GM23338 (cell line): ENCODE measurements around the gene EARS2.

Source experiments
- CREB1 ChIP-seq: fragments of 250-450 bp; sonication (Bioruptor Pico); IDR thresholded peaks from 2 replicates; pipeline ENCODE4 v1.5.0; 2020; ENCODE audit warnings: low read depth, mild to moderate bottlenecking, moderate library complexity
- EZH2 ChIP-seq: fragments of 200-600 bp; sonication (generic); IDR thresholded peaks from one replicate; pipeline ENCODE4 v1.8.0; 2017; ENCODE audit warnings: antibody characterized with exemption, mild to moderate bottlenecking, low read depth; ENCODE audit not compliant: unreplicated experiment
- EZH2phosphoT487 ChIP-seq: fragments of 200-600 bp; sonication (generic); IDR thresholded peaks from one replicate; pipeline ENCODE4 v1.8.1; 2018; ENCODE audit warnings: antibody characterized with exemption; ENCODE audit not compliant: unreplicated experiment
- JUNB ChIP-seq: IDR thresholded peaks from one replicate; pipeline ENCODE4 v1.6.1; 2016; ENCODE audit warnings: antibody characterized with exemption; ENCODE audit not compliant: unreplicated experiment
- POLR2AphosphoS5 ChIP-seq: IDR thresholded peaks from 2 replicates; pipeline ENCODE4 v1.6.1; 2016; ENCODE audit warnings: antibody characterized with exemption, low read depth
- ZNF114 ChIP-seq: fragments of 250-450 bp; sonication (Bioruptor Pico); IDR thresholded peaks from 2 replicates; pipeline ENCODE4 v1.5.0; 2020; ENCODE audit warnings: mild to moderate bottlenecking, moderate library complexity
- ZNF331 ChIP-seq: fragments of 250-450 bp; sonication (Bioruptor Pico); IDR thresholded peaks from 2 replicates; pipeline ENCODE4 v1.5.0; 2020; ENCODE audit warnings: low read depth, mild to moderate bottlenecking, moderate library complexity
- TF ChIP-seq, protein P1 (sequence below), 2 experiments: fragments of 200-600 bp in 1 of 2; sonication (generic) in 1 of 2; conservative IDR thresholded peaks; 2 replicates each; pipeline versions ENCODE4 v1.5.1 to v1.6.1; 2016 to 2017; ENCODE audit warnings: antibody characterized with exemption in 2 of 2, low read depth in 2 of 2, mild to moderate bottlenecking in 2 of 2, moderate library complexity in 1 of 2
- TF ChIP-seq, protein P2 (sequence below): IDR thresholded peaks from one replicate; pipeline ENCODE4 v1.6.1; 2018; ENCODE audit warnings: antibody characterized with exemption; ENCODE audit not compliant: unreplicated experiment
- TF ChIP-seq, protein P3 (sequence below): IDR thresholded peaks from 2 replicates; pipeline ENCODE4 v1.6.1; 2016; ENCODE audit warnings: antibody characterized with exemption

DNA sequence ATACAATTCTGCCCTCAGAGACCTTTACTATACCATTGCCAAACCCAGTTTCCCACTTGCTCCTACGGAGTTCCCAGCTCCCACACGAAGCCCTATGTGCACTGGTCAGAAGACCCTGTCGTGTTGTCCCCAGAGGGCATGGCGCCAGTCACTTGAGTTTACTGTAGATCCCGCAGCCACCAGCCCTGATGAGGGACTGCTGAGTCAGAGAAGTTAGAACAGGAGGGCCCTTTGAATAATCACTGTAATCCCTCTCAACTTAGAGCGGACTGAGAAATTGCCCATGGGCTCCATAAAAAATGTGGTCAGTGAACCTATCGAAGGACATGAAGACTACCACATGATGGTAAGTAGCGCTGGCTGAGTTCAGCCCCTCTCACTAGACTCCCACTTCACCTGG is 9.6 kb upstream of the EARS2 start:
- TF ChIP-seq, protein P1, sequence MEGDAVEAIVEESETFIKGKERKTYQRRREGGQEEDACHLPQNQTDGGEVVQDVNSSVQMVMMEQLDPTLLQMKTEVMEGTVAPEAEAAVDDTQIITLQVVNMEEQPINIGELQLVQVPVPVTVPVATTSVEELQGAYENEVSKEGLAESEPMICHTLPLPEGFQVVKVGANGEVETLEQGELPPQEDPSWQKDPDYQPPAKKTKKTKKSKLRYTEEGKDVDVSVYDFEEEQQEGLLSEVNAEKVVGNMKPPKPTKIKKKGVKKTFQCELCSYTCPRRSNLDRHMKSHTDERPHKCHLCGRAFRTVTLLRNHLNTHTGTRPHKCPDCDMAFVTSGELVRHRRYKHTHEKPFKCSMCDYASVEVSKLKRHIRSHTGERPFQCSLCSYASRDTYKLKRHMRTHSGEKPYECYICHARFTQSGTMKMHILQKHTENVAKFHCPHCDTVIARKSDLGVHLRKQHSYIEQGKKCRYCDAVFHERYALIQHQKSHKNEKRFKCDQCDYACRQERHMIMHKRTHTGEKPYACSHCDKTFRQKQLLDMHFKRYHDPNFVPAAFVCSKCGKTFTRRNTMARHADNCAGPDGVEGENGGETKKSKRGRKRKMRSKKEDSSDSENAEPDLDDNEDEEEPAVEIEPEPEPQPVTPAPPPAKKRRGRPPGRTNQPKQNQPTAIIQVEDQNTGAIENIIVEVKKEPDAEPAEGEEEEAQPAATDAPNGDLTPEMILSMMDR (conservative IDR thresholded peaks at IDR 0.05; ENCODE audit: low read depth in 2 of 2), result no peak
- no peak for TF ChIP-seq EZH2
- TF ChIP-seq, protein P2, sequence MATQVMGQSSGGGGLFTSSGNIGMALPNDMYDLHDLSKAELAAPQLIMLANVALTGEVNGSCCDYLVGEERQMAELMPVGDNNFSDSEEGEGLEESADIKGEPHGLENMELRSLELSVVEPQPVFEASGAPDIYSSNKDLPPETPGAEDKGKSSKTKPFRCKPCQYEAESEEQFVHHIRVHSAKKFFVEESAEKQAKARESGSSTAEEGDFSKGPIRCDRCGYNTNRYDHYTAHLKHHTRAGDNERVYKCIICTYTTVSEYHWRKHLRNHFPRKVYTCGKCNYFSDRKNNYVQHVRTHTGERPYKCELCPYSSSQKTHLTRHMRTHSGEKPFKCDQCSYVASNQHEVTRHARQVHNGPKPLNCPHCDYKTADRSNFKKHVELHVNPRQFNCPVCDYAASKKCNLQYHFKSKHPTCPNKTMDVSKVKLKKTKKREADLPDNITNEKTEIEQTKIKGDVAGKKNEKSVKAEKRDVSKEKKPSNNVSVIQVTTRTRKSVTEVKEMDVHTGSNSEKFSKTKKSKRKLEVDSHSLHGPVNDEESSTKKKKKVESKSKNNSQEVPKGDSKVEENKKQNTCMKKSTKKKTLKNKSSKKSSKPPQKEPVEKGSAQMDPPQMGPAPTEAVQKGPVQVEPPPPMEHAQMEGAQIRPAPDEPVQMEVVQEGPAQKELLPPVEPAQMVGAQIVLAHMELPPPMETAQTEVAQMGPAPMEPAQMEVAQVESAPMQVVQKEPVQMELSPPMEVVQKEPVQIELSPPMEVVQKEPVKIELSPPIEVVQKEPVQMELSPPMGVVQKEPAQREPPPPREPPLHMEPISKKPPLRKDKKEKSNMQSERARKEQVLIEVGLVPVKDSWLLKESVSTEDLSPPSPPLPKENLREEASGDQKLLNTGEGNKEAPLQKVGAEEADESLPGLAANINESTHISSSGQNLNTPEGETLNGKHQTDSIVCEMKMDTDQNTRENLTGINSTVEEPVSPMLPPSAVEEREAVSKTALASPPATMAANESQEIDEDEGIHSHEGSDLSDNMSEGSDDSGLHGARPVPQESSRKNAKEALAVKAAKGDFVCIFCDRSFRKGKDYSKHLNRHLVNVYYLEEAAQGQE, result no peak
- TF ChIP-seq EZH2phosphoT487, result no peak
- TF ChIP-seq JUNB, result no peak
- TF ChIP-seq POLR2AphosphoS5, result no peak
- TF ChIP-seq ZNF331, result no peak
- TF ChIP-seq ZNF114 (CRISPR knock-in tag), result no peak
- TF ChIP-seq, protein P3, sequence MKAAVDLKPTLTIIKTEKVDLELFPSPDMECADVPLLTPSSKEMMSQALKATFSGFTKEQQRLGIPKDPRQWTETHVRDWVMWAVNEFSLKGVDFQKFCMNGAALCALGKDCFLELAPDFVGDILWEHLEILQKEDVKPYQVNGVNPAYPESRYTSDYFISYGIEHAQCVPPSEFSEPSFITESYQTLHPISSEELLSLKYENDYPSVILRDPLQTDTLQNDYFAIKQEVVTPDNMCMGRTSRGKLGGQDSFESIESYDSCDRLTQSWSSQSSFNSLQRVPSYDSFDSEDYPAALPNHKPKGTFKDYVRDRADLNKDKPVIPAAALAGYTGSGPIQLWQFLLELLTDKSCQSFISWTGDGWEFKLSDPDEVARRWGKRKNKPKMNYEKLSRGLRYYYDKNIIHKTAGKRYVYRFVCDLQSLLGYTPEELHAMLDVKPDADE, result no peak
- TF ChIP-seq CREB1, result no peak
